Measurements from ENCODE around the gene REM1. TPM values are rescaled to one million over a fixed set of nuclear protein-coding genes. Genes with fewer than 3 reads are reported as not detected.
"Not testable (repeated sequence)": the region's sequence is repeated elsewhere in the genome, so short reads cannot be mapped to it uniquely, and the experiment has no call there.

Gene REM1
- total RNA-seq = 1 to 10 TPM in 3 of 4 donors, not detected in 1; 1.3 to 4.4 (median 2.9) TPM

DNA sequence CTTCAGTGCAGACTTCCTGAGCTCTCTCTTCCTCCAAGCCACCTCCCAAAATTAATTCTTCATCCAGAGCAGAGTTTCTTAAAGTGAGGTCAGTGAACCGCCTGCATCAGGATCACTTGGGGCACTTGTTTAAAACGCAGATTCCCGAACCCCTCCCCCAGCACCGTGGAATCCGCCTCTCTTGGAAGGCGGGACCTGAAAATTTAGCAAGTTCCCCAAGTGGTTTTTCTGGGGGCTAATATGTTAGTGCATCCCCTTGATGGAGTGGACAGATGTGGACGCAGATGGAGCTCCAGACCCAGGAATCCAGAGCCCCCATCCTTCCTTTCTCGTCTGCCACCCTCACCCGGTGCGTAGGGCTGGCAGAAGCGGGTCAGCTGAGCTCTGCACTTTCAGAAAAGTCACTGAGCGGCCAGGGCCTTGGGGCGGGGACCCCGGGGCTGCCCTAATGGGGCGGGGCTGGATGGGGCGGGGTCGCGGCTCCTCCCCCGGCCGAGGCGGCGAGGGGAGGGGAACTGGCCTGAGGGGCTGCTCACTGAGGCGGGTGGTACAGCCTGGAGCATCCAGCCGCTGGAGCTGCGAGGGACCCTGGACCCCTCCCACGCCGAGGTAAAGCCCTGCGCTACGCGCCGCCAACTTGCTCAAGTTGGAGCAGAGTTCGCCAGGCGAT lies at the start of gene REM1, which contains the start of gene DEFB124:
Gene REM1 (plus strand): TSS at position 531 of the 670 bp plus-strand sequence. CDS start 1,158 bp downstream, outside the sequence.
Gene DEFB124 (minus strand): TSS at position 370 of the 670 bp plus-strand sequence. CDS start 2,114 bp downstream, outside the sequence.
- intact Hi-C loops (cut with DNase I; ENCODE audit: low total_unique reads) = no loop called here
- 7 to 13% methylated on average over 20 to 24 of the region's 33 CpGs for whole genome bisulfite sequencing, 2 donors
- peak within 1 kb of the TSS; percentile 4 for H3K4me3 ChIP-seq (ENCODE audit: low read depth, poor library complexity, severe bottlenecking)
- no peak for TF ChIP-seq POLR2A (IDR thresholded peaks at IDR 0.05)
- no peak for TF ChIP-seq CTCF (IDR thresholded peaks at IDR 0.05)
- peak in 1 of 2 donors; percentile 88 for DNase-seq (ENCODE audit: low spot score in 2 of 2)

GRCh38 chr20:31425797-31426196 lies 49.3 kb upstream of the REM1 start:
- H3K4me3 ChIP-seq (ENCODE audit: low read depth, poor library complexity, severe bottlenecking) = no peak overlapping the region
- DNase-seq (ENCODE audit: low spot score in 2 of 2) = no peak
- TF ChIP-seq POLR2A (IDR thresholded peaks at IDR 0.05) (no peak), CTCF (IDR thresholded peaks at IDR 0.05) (no peak)
- intact Hi-C loops (cut with DNase I; ENCODE audit: low total_unique reads) = no loop called here

DNA sequence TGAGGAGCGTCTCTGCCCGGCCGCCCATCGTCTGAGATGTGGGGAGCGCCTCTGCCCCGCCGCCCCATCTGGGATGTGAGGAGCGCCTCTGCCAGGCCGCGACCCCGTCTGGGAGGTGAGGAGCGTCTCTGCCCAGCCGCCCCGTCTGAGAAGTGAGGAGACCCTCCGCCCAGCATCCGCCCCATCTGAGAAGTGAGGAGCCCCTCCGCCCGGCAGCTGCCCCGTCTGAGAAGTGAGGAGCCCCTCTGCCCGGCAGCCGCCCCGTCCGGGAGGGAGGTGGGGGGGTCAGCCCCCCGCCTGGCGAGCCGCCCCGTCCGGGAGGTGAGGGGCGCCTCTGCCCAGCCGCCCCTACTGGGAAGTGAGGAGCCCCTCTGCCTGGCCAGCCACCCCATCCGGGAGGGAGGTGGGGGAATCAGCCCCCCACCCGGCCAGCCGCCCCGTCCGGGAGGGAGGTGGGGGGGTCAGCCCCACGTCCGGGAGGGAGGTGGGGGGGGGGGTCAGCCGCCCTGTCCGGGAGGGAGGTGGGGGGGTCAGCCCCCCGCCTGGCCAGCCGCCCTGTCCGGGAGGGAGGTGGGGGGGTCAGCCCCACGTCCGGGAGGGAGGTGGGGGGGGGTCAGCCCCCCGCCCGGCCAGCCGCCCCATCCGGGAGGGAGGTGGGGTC lies 48.1 kb upstream of the REM1 start:
- DNase-seq (ENCODE audit: low spot score in 2 of 2); H3K4me3 ChIP-seq (ENCODE audit: low read depth, poor library complexity, severe bottlenecking); intact Hi-C loops (cut with DNase I; ENCODE audit: low total_unique reads): not testable (repeated sequence)
- 89 to 92% methylated on average over 15 to 17 of the region's 48 CpGs for WGBS, 2 donors

DNA sequence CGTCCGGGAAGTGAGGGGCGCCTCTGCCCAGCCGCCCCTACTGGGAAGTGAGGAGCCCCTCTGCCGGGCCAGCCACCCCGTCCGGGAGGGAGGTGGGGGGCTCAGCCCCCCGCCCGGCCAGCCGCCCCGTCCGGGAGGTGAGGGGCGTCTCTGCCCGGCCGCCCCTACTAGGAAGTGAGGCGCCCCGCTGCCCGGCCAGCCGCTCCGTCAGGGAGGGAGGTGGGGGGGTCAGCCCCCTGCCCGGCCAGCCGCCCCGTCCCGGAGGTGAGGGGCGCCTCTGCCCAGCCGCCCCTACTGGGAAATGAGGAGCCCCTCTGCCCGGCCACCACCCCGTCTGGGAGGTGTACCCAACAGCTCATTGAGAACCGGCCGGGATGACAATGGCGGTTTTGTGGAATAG lies 47.5 kb upstream of the REM1 start:
- WGBS, 2 donors = 95 to 96% methylated on average over 11 to 16 of the region's 31 CpGs
- intact Hi-C loops (cut with DNase I; ENCODE audit: low total_unique reads); DNase-seq (ENCODE audit: low spot score in 2 of 2); H3K4me3 ChIP-seq (ENCODE audit: low read depth, poor library complexity, severe bottlenecking): not testable (repeated sequence)

DNA sequence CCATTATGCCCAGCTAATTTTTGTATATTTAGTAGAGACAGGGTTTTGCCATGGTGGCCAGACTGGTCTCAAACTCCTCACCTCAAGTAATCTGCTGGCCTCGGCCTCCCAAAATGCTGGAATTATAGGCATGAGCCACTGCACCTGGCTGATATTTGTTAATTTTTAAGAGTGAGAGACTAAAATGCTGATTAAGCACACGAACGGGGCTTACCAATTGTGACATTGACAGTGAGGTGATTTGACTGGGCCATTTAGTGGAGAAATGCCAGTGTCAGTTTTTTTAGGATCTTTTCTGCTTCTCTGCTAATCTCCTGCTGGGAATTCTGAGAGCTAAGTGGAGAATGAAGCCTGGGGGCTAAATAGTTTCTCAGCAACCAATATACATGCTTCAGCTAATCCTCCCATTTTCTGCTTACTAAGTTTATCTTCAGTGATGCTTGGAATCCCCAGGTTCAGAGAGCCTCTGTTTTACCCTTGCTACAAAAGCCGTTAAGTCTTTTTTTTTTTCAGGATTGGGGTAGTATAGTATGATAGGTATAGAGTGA lies 44.4 kb upstream of the REM1 start:
- intact Hi-C loops (cut with DNase I; ENCODE audit: low total_unique reads) = no loop called here
- TF ChIP-seq POLR2A (IDR thresholded peaks at IDR 0.05) = no peak
- WGBS, 2 donors = 62 to 67% methylated on average over 4 of the region's 4 CpGs
- DNase-seq (ENCODE audit: low spot score in 2 of 2) = no peak
- no peak overlapping the region for H3K4me3 ChIP-seq (ENCODE audit: low read depth, poor library complexity, severe bottlenecking)

GRCh38 chr20:31440012-31440659 lies 35.0 kb upstream of the REM1 start, which contains the start of gene DEFB123:
DEFB123 (plus strand) TSS chr20:31440632; CDS start chr20:31440699, 67 bp downstream.
- intact Hi-C loops (cut with DNase I; ENCODE audit: low total_unique reads) = no loop called here
- DNase-seq (ENCODE audit: low spot score in 2 of 2) = no peak
- TF ChIP-seq CTCF (IDR thresholded peaks at IDR 0.05) (no peak), POLR2A (IDR thresholded peaks at IDR 0.05) (no peak)
- H3K4me3 ChIP-seq (ENCODE audit: low read depth, poor library complexity, severe bottlenecking) = no peak within 1 kb of the TSS
- WGBS, 2 donors = 74 to 82% methylated on average over 16 of the region's 16 CpGs

All from lower leg skin (tissue), 4 donors.